A673 (cell line): Measurements from ENCODE around the gene A3GALT2. TPM values are rescaled to one million over a fixed set of nuclear protein-coding genes. Genes with fewer than 3 reads are reported as not detected.

Experiments
- BruUV-seq: library from RNA; stranded (reverse); fragments of 400-500 nt; replicated peaks from 2 replicates; lab custom pipeline; 2021; lab: Mats Ljungman, UMichigan
- CTCF ChIA-PET: fragments of 300-600 bp; sonication (Branson Sonifier 250); formaldehyde crosslinking; loops from one replicate; lab custom pipeline; 2022; ENCODE audit warnings: antibody characterized with exemption; lab: Charles Lee
- POLR2A ChIA-PET: fragments of 300-600 bp; sonication (Branson Sonifier 250); formaldehyde crosslinking; loops from one replicate; lab custom pipeline; 2022; ENCODE audit warnings: antibody characterized with exemption; ENCODE audit not compliant: low non-redundant PET; lab: Charles Lee
- DNase-seq: peaks from one replicate; pipeline ENCODE4 v3.0.0-alpha.2; 2015; ENCODE audit warnings: low spot score
- H3K27ac ChIP-seq: fragments of 200-600 bp; sonication (generic); 2 replicates; pipeline ENCODE4 v1.5.1; 2016; ENCODE audit warnings: mixed run types, low read depth, mild to moderate bottlenecking, mixed read lengths, antibody characterized with exemption, low read length; ENCODE audit not compliant: poor library complexity, severe bottlenecking
- H3K27me3 ChIP-seq: fragments of 200-600 bp; sonication (generic); replicated peaks from 2 replicates; pipeline ENCODE4 v1.6.1; 2017; ENCODE audit warnings: mixed run types, low read depth, mild to moderate bottlenecking, mixed read lengths, antibody characterized with exemption, low read length; ENCODE audit not compliant: insufficient read depth, poor library complexity
- H3K36me3 ChIP-seq: fragments of 200-600 bp; sonication (generic); 2 replicates; pipeline ENCODE4 v1.6.1; 2016; ENCODE audit warnings: mixed run types, mild to moderate bottlenecking, mixed read lengths, antibody characterized with exemption, low read length; ENCODE audit not compliant: insufficient read depth, poor library complexity, severe bottlenecking
- H3K4me1 ChIP-seq: fragments of 200-600 bp; sonication (generic); 2 replicates; pipeline ENCODE4 v1.6.1; 2017; ENCODE audit warnings: mixed run types, mild to moderate bottlenecking, mixed read lengths, antibody characterized with exemption, low read length; ENCODE audit not compliant: insufficient read depth, poor library complexity, severe bottlenecking
- H3K4me3 ChIP-seq: fragments of 200-600 bp; sonication (generic); 2 replicates; pipeline ENCODE4 v1.5.1; 2016; ENCODE audit warnings: low read depth, mixed run types, mild to moderate bottlenecking, mixed read lengths, low read length; ENCODE audit not compliant: poor library complexity, severe bottlenecking
- H3K9me3 ChIP-seq: fragments of 200-600 bp; sonication (generic); 2 replicates; pipeline ENCODE4 v1.6.1; 2016; ENCODE audit warnings: mixed run types, low read depth, mild to moderate bottlenecking, mixed read lengths, antibody characterized with exemption, low read length; ENCODE audit not compliant: poor library complexity, severe bottlenecking
- EZH2 ChIP-seq: fragments of 200-600 bp; sonication (generic); IDR thresholded peaks from 2 replicates; pipeline ENCODE4 v1.6.1; 2017; ENCODE audit warnings: borderline replicate concordance, low read depth, mild to moderate bottlenecking, mixed read lengths, antibody characterized with exemption, low read length; ENCODE audit not compliant: poor library complexity, severe bottlenecking
- intact Hi-C: fragments of 100-400 bp; cut with micrococcal nuclease; formaldehyde crosslinking; loops from one replicate; pipeline ENCODE4 v1.10.0; 2022; ENCODE audit not compliant: unreplicated experiment
- total RNA-seq: library from RNA; stranded (reverse); gene quantifications from 2 replicates; pipeline ENCODE4 v1.2.3, GENCODE V29; 2021
- TF ChIP-seq, protein P1 (sequence below): fragments of 300-800, 200-600 bp; sonication (generic); conservative IDR thresholded peaks from 2 replicates; pipeline ENCODE4 v1.5.1; 2017; ENCODE audit warnings: low read depth, mild to moderate bottlenecking, antibody characterized with exemption, low read length, moderate library complexity, mixed read lengths

A3GALT2 gene
- total RNA-seq, 1 experiment from 2014 or later: 0.39 TPM

DNA sequence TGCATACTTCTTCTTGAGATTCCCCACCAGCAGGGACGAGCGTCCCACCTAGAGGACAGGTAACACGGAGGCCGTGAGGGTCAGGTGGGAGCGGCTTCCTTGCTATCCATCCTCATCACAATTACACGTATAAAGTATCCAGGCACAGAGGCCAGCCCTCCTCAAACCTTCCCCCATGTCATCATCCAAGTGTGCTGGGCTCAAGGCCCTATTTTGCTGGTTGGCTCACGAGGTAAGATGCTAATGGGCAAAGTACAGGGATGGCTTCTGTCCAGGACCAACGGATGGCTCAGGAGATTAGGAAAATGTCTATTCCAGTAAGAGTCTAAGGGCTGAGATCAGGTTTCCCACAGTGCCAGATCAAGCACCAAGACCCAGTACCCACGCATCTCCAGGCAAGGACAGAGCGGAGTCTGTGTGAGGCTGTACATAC, 11.5 kb upstream of the A3GALT2 start:
- POLR2A ChIA-PET: no interaction called here
- TF ChIP-seq EZH2: no peak
- TF ChIP-seq, protein P1, sequence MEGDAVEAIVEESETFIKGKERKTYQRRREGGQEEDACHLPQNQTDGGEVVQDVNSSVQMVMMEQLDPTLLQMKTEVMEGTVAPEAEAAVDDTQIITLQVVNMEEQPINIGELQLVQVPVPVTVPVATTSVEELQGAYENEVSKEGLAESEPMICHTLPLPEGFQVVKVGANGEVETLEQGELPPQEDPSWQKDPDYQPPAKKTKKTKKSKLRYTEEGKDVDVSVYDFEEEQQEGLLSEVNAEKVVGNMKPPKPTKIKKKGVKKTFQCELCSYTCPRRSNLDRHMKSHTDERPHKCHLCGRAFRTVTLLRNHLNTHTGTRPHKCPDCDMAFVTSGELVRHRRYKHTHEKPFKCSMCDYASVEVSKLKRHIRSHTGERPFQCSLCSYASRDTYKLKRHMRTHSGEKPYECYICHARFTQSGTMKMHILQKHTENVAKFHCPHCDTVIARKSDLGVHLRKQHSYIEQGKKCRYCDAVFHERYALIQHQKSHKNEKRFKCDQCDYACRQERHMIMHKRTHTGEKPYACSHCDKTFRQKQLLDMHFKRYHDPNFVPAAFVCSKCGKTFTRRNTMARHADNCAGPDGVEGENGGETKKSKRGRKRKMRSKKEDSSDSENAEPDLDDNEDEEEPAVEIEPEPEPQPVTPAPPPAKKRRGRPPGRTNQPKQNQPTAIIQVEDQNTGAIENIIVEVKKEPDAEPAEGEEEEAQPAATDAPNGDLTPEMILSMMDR: no peak
- no peak overlapping the region for H3K4me3 ChIP-seq
- CTCF ChIA-PET: no interaction called here
- H3K27ac ChIP-seq: no peak overlapping the region
- peaks cover 13% of the 10 kb centered on the region for H3K4me1 ChIP-seq
- no TSS peak for BruUV-seq
- H3K9me3 ChIP-seq: no peaks in the 10 kb centered on the region
- peaks cover 81% of the 10 kb centered on the region for H3K36me3 ChIP-seq
- intact Hi-C loops: no loop called here
- no peak for DNase-seq
- H3K27me3 ChIP-seq: no peaks in the 10 kb centered on the region

DNA sequence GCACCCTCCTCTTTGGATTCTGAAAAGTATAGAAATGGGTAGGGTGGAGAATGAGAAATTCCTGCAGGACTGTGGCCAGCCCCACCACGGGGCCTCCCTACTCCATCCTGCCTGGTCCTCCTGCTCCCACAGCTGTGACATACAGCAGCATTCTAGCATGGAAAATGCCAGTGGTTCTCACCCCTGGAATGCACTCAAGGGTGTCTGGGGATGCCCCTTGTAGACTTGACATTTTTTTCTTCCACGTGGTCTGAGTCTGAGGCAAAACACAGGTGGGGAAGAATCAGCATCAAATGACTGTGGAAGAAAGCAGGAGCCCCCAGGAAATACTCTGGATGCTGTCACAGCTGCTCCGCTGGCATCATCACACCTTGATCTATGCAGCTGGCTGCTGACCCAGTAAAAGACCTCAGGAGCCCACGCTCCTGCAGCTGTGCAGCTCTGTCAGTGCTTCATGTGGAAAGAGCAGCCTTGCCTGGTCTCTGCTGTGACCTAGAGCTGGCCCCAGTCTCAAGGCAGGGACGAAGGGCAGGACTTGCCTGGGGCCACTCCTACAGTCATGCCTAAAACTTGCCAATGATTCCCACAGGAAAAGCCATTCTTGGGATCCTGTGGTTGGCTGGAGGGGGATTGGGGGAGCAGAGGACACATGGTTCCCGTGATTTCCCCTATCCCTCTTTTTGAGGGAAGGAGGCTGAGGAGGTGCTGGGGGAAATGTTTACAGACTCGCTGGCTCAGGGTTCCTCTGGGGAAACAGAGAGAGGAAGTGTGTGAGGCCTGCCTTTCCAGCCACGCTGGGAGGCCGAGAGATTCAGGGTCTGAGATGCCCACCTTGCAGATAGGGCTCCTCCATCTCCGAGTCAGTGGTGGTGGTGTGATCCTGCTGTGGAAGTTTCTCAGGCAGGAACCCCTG, 10.8 kb upstream of the A3GALT2 start:
- H3K4me3 ChIP-seq: no peak overlapping the region
- H3K27ac ChIP-seq: no peak overlapping the region
- H3K27me3 ChIP-seq: no peaks in the 10 kb centered on the region
- peaks cover 6% of the 10 kb centered on the region for H3K4me1 ChIP-seq
- no peak for DNase-seq
- ChIA-PET CTCF (no interaction called here), POLR2A (no interaction called here)
- intact Hi-C loops: no loop called here
- no peak for TF ChIP-seq EZH2
- TF ChIP-seq, protein P1: no peak
- no TSS peak for BruUV-seq
- H3K9me3 ChIP-seq: no peaks in the 10 kb centered on the region
- H3K36me3 ChIP-seq: peaks cover 87% of the 10 kb centered on the region

DNA sequence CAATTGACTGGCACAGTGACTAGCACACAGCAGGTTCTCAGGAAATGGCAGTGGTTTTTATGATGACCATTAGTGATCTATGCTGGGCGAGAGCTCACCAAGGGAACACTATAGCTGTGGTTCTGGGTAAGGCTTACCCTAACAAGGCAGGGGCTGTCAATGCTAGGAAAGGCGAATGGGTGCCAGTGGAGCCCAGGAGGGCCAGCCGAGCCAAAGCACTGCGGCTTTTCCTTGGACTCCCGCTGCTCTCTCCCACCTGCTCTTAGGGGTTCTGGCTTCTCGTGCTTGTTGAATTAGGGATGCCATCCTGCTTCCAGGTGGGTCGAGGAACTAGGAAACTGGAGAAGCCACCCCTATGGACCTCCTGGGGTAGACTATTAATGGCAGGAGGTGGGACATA, 10.0 kb upstream of the A3GALT2 start:
- Histone ChIP-seq H3K27ac (no peak overlapping the region), H3K4me3 (no peak overlapping the region), H3K4me1 (no peaks in the 10 kb centered on the region), H3K27me3 (no peaks in the 10 kb centered on the region), H3K36me3 (peaks cover 95% of the 10 kb centered on the region), H3K9me3 (no peaks in the 10 kb centered on the region)
- TF ChIP-seq, protein P1: no peak
- POLR2A ChIA-PET: no interaction called here
- no TSS peak for BruUV-seq
- no peak for DNase-seq
- intact Hi-C loops: no loop called here
- CTCF ChIA-PET: no interaction called here
